Measurements from ENCODE around the gene NDUFC2.
"Not testable (repeated sequence)": the region's sequence is repeated elsewhere in the genome, so short reads cannot be mapped to it uniquely, and the experiment has no call there.

NDUFC2 gene

GRCh38 chr11:78031629-78032028 is 48.0 kb downstream of the NDUFC2 start:
- no peak for DNase-seq (ENCODE audit: low read depth)
- no peak overlapping the region for H3K4me3 ChIP-seq (ENCODE audit: control insufficient read depth, low read depth, low read length)
- TF ChIP-seq CTCF (IDR thresholded peaks at IDR 0.05; ENCODE audit: control insufficient read depth, insufficient read depth, low read depth, low read length, missing control alignments), result no peak

- TF ChIP-seq CTCF (IDR thresholded peaks at IDR 0.05; ENCODE audit: control insufficient read depth, insufficient read depth, low read depth, low read length, missing control alignments), result no peak
- DNase-seq (ENCODE audit: low read depth), result no peak
- H3K4me3 ChIP-seq (ENCODE audit: control insufficient read depth, low read depth, low read length), result no peak overlapping the region
Measured at GRCh38 chr11:78030429-78031325, 49.0 kb downstream of the NDUFC2 start.

GRCh38 chr11:78028423-78028822 is 51.2 kb downstream of the NDUFC2 start:
- not testable (repeated sequence) for H3K4me3 ChIP-seq (ENCODE audit: control insufficient read depth, low read depth, low read length); DNase-seq (ENCODE audit: low read depth)

GRCh38 chr11:78027759-78028158 is 51.9 kb downstream of the NDUFC2 start:
- DNase-seq (ENCODE audit: low read depth), result no peak
- TF ChIP-seq CTCF (IDR thresholded peaks at IDR 0.05; ENCODE audit: control insufficient read depth, insufficient read depth, low read depth, low read length, missing control alignments), result no peak
- no peak overlapping the region for H3K4me3 ChIP-seq (ENCODE audit: control insufficient read depth, low read depth, low read length)

GRCh38 chr11:78025378-78025777 is 54.3 kb downstream of the NDUFC2 start:
- no peak for DNase-seq (ENCODE audit: low read depth)
- no peak for TF ChIP-seq CTCF (IDR thresholded peaks at IDR 0.05; ENCODE audit: control insufficient read depth, insufficient read depth, low read depth, low read length, missing control alignments)
- no peak overlapping the region for H3K4me3 ChIP-seq (ENCODE audit: control insufficient read depth, low read depth, low read length)

- DNase-seq (ENCODE audit: low read depth), result no peak
- no peak for TF ChIP-seq CTCF (IDR thresholded peaks at IDR 0.05; ENCODE audit: control insufficient read depth, insufficient read depth, low read depth, low read length, missing control alignments)
- H3K4me3 ChIP-seq (ENCODE audit: control insufficient read depth, low read depth, low read length), result peak overlapping the region; percentile 45
Measured at GRCh38 chr11:78023426-78023825, 56.2 kb downstream of the NDUFC2 start.

All from AG09309 (cell line).